B cell (primary cell): ENCODE results near the gene ATRIP. TPM values are rescaled to one million over a fixed set of nuclear protein-coding genes. Genes with fewer than 3 reads are reported as not detected.

ENCODE experiments used
- ATAC-seq: fragments of 200-7000 bp; cut with Tn5 transposase; one replicate; pipeline ENCODE4 v1.10.0; 2021; ENCODE audit warnings: low read depth, mild to moderate bottlenecking, moderate number of reproducible peaks, moderate library complexity
- CTCF ChIA-PET: fragments of 350-600 bp; sonication (Branson Sonifier 250); formaldehyde crosslinking; loops from one replicate; lab custom pipeline; 2021; ENCODE audit warnings: antibody characterized with exemption, inconsistent platforms; lab: Charles Lee
- POLR2A ChIA-PET: fragments of 350-600 bp; sonication (Branson Sonifier 250); formaldehyde crosslinking; loops from one replicate; lab custom pipeline; 2021; ENCODE audit warnings: antibody characterized with exemption; lab: Charles Lee
- DNase-seq: peaks from one replicate; pipeline ENCODE4 v3.0.0; 2013
- H2AFZ ChIP-seq: 2 replicates; pipeline ENCODE4 v1.6.1; 2012; ENCODE audit warnings: mild to moderate bottlenecking, low read depth, low read length; ENCODE audit not compliant: insufficient read depth, poor library complexity, severe bottlenecking
- H3K27ac ChIP-seq, 2 donors: 1 replicate in 1 of 2; 2 replicates in 1 of 2; pipeline ENCODE4 v1.5.1; 2012 to 2013; ENCODE audit warnings: low read length in 2 of 2, mild to moderate bottlenecking in 2 of 2, moderate library complexity in 1 of 2
- H3K27me3 ChIP-seq, 4 experiments: fragments of 200-600 bp in 1 of 4; sonication (generic) in 1 of 4; replicated peaks in 1 of 4; 1 replicate in 2 of 4; 2 replicates in 2 of 4; pipeline versions ENCODE4 v1.6.1 to v1.7.0; 2013 to 2016; ENCODE audit warnings: low read length in 3 of 4, mild to moderate bottlenecking in 2 of 4, mixed read lengths in 1 of 4, moderate library complexity in 1 of 4; ENCODE audit not compliant: insufficient read depth in 4 of 4, control insufficient read depth in 3 of 4; ENCODE audit errors: control extremely low read depth in 1 of 4
- H3K36me3 ChIP-seq, 2 experiments: replicated peaks in 1 of 2; 1 replicate in 1 of 2; 2 replicates in 1 of 2; pipeline versions ENCODE4 v1.6.1 to v1.7.1; 2013; ENCODE audit warnings: low read length in 1 of 2; ENCODE audit not compliant: insufficient read depth in 2 of 2, control insufficient read depth in 1 of 2; ENCODE audit errors: control extremely low read depth in 1 of 2, extremely low read depth in 1 of 2
- H3K4me1 ChIP-seq, 2 donors: fragments of 200-600 bp in 1 of 2; sonication (generic) in 1 of 2; 1 replicate in 1 of 2; 2 replicates in 1 of 2; pipeline versions ENCODE4 v1.5.1 to v1.6.1; 2013 to 2017; ENCODE audit warnings: low read length in 2 of 2; ENCODE audit not compliant: control insufficient read depth in 2 of 2, insufficient read depth in 2 of 2
- H3K4me2 ChIP-seq: replicated peaks from 2 replicates; pipeline ENCODE3; 2012; ENCODE audit warnings: mild to moderate bottlenecking, low read depth, low read length; ENCODE audit not compliant: poor library complexity, severe bottlenecking
- H3K4me3 ChIP-seq, 5 experiments: fragments of 200-600 bp in 1 of 5; sonication (generic) in 1 of 5; 1 replicate in 3 of 5; 2 replicates in 2 of 5; pipeline versions ENCODE4 v1.5.1 to v1.7.0; 2011 to 2016; ENCODE audit warnings: low read length in 4 of 5, mild to moderate bottlenecking in 4 of 5, low read depth in 2 of 5, control low read depth in 1 of 5, moderate library complexity in 1 of 5; ENCODE audit not compliant: insufficient read depth in 1 of 5; ENCODE audit errors: control extremely low read depth in 1 of 5, extremely low read depth in 1 of 5
- H3K79me2 ChIP-seq: fragments of 200-600 bp; sonication (generic); one replicate; pipeline ENCODE4 v1.6.0; 2016; ENCODE audit warnings: low read length; ENCODE audit not compliant: control insufficient read depth, insufficient read depth
- H3K9ac ChIP-seq: fragments of 200-600 bp; sonication (generic); 2 replicates; pipeline ENCODE4 v1.6.1; 2017; ENCODE audit warnings: mild to moderate bottlenecking, low read length, moderate library complexity
- H3K9me3 ChIP-seq, 3 donors: one replicate each; pipeline versions ENCODE4 v1.6.1 to v1.7.1; 2013; ENCODE audit warnings: low read length in 2 of 3; ENCODE audit not compliant: control insufficient read depth in 2 of 3, insufficient read depth in 1 of 3; ENCODE audit errors: control extremely low read depth in 1 of 3
- H4K20me1 ChIP-seq: 2 replicates; pipeline ENCODE4 v1.6.0; 2012; ENCODE audit warnings: mild to moderate bottlenecking, low read length; ENCODE audit not compliant: insufficient read depth, control insufficient read depth, poor library complexity, severe bottlenecking
- H3K27ac Mint-ChIP-seq: one replicate; pipeline ENCODE4 v1.8.0; 2021; ENCODE audit warnings: mixed read lengths
- H3K27me3 Mint-ChIP-seq: one replicate; pipeline ENCODE4 v1.8.0; 2021; ENCODE audit warnings: mixed read lengths
- H3K4me1 Mint-ChIP-seq: one replicate; pipeline ENCODE4 v1.8.0; 2021; ENCODE audit warnings: mixed read lengths
- H3K4me3 Mint-ChIP-seq: one replicate; pipeline ENCODE4 v1.8.0; 2021; ENCODE audit warnings: mixed read lengths
- H3K9me3 Mint-ChIP-seq: one replicate; pipeline ENCODE4 v1.8.0; 2022; ENCODE audit warnings: mixed read lengths; ENCODE audit not compliant: insufficient read depth
- CTCF ChIP-seq: fragments of 200-600 bp; IDR thresholded peaks from one replicate; pipeline ENCODE4 v1.8.0; 2022; ENCODE audit warnings: antibody characterized with exemption, mild to moderate bottlenecking
- EZH2 ChIP-seq: IDR thresholded peaks from 2 replicates; pipeline ENCODE4 v1.6.1; 2012; ENCODE audit warnings: borderline replicate concordance, low read depth, mild to moderate bottlenecking, moderate library complexity, low read length; ENCODE audit not compliant: insufficient read depth, poor library complexity, severe bottlenecking
- WGBS: methylation state at CpG from one replicate; pipeline ENCODE4 v1.1.5; 2013; ENCODE audit warnings: missing lambda C conversion rate; ENCODE audit not compliant: insufficient coverage; 5-methylcytosine and 5-hydroxymethylcytosine counted together
- intact Hi-C: fragments of 100-400 bp; cut with micrococcal nuclease; formaldehyde crosslinking; loops from one replicate; pipeline ENCODE4 v1.10.0; 2022
- polyA plus RNA-seq: library from polyadenylated mRNA; depleted of rRNA; stranded (reverse); fragments of >200 nt; gene quantifications from 2 replicates; pipeline ENCODE4 v1.2.3, GENCODE V29; 2012
- total RNA-seq, 2 donors: library from RNA; stranded (reverse); fragments of 120-200 nt in 1 of 2; gene quantifications; 1 replicate in 1 of 2; 2 replicates in 1 of 2; pipeline versions ENCODE4 v1.2.3 to v1.2.4, GENCODE V29; 2013 to 2022

ATRIP gene
- total and polyA plus RNA-seq, 2 donors (not counting 1 experiment from before 2014, with no cell fraction given) = 10.5 to 11.6 TPM

DNA sequence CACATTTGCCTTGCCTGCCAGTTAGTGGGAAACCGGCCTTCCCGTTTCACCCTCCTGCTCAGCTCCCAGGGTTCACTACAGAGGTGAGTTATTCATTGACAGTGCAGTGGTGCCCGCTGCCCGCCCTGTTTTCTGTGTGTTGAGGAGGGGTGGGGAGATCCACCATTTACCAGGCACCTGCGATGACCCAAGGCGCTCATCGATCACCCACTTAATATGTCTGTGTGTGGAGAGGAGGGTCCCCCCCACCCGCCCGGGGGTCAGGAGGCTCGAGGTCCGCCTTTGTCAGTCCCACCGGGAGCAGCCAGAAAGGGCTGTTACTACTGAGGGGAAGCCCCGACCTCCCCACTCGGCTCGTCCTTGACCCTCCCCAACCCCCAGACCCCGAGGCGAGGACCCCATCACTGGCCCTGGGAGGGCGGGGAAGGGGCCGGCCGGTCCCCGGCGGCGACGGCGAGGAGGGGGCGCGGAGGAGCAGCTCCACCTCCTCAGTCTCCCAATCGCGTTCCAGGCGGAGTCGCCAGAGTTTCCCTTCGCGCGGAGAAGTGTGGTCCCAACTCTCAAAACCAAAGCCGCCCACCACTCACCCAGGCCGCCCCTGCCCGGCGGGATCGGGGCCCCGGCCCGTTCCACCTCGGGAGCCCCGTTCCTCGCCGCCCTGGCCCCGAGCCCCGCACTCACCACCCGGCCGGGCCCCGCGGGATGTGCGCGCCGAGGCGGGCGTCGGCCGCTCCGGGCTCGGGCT is 17.8 kb upstream of the ATRIP start:
- peaks cover 16% of the 10 kb centered on the region for H3K27me3 Mint-ChIP-seq
- peaks cover 6 to 9% of the 10 kb centered on the region in 2 donors for H3K4me1 ChIP-seq
- H3K27ac Mint-ChIP-seq = no peak overlapping the region
- intact Hi-C loops = no loop called here
- ChIA-PET POLR2A (no interaction called here), CTCF (interaction anchor here (13.4 kb wide), 1 partner anchor 27 kb away, joined by 330 read pairs; no protein-coding TSS in a partner anchor)
- ATAC-seq = peak; percentile 58
- peak overlapping the region; percentile 67 for H2AFZ ChIP-seq
- no peak for TF ChIP-seq CTCF
- H3K4me3 Mint-ChIP-seq = peak overlapping the region; percentile 75
- peak overlapping the region in 4 of 5 experiments; percentile 31 to 68 (median 58) for H3K4me3 ChIP-seq
- peaks cover 12% of the 10 kb centered on the region for H3K4me1 Mint-ChIP-seq
- H3K9me3 Mint-ChIP-seq = no peaks in the 10 kb centered on the region
- 5% methylated on average over 54 of the region's 60 CpGs for WGBS
- H3K36me3 ChIP-seq = peaks cover 0 to 14% of the 10 kb centered on the region in 2 experiments
- H3K27me3 ChIP-seq = peaks cover 0 to 9% (median 3%) of the 10 kb centered on the region in 4 experiments
- peaks cover 0 to 3% (median 0%) of the 10 kb centered on the region in 3 donors for H3K9me3 ChIP-seq
- peak overlapping the region; percentile 97 for H3K4me2 ChIP-seq
- H4K20me1 ChIP-seq = no peaks in the 10 kb centered on the region
- no peaks in the 10 kb centered on the region for H3K79me2 ChIP-seq
- H3K9ac ChIP-seq = peak overlapping the region; percentile 68
- no peak overlapping the region for H3K27ac ChIP-seq
- no peak for DNase-seq

DNA sequence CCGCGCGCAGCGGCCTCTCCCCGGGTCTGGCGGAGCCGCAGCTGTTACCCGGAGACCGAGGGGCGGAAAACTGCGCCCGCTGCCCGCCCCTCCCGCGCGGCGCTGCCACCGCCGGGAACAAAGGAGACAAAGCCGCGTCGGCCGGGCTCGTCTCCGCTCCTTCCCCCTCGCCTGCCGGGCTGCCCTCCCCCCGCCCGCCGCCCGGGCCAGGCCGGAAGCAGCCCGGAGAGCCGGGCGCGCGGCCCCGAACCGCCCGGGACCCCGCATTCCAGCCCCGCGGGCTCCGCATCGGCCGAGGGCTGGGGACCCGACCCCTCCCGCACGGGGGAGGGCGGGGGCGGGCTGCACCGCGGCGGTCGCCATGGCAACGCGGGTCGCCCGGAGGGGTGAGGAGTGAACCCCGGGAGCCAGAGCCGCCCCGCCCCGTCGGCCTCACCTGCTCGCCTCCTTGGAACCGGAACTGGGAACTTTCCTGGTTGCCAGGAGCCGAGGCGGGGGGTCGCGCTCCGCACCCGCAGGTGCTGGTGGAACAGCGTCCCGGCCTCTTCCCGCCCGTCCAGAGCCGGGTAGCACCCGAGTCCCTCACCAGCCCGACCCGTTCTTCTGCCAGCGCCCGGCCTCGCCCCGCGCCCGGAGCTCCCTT is 17.1 kb upstream of the ATRIP start:
- peaks cover 6 to 9% of the 10 kb centered on the region in 2 donors for H3K4me1 ChIP-seq
- CTCF ChIA-PET = interaction anchor here (1.7 to 13.4 kb wide), 2 partner anchors 10 to 28 kb away, joined by 5 to 330 read pairs; partner anchors contain the start of gene CCDC51
- no peaks in the 10 kb centered on the region for H3K79me2 ChIP-seq
- H3K27ac ChIP-seq = no peak overlapping the region
- Mint-ChIP-seq H3K4me3 (peak overlapping the region; percentile 83), H3K4me1 (peaks cover 12% of the 10 kb centered on the region), H3K27me3 (peaks cover 16% of the 10 kb centered on the region), H3K27ac (no peak overlapping the region), H3K9me3 (no peaks in the 10 kb centered on the region)
- POLR2A ChIA-PET = interaction anchor here (0.6 to 1.2 kb wide), 2 partner anchors 10 to 235 kb away, joined by 5 to 7 read pairs; partner anchors contain the start of genes CCDC51 and TMA7
- peaks cover 0 to 9% (median 3%) of the 10 kb centered on the region in 4 experiments for H3K27me3 ChIP-seq
- H4K20me1 ChIP-seq = no peaks in the 10 kb centered on the region
- 1% methylated on average over 86 of the region's 86 CpGs for WGBS
- DNase-seq = peak; percentile 72
- H3K4me3 ChIP-seq = peak overlapping the region in 4 of 5 experiments; percentile 49 to 68 (median 58)
- intact Hi-C loops = no loop called here
- TF ChIP-seq CTCF (no peak), EZH2 (no peak)
- H3K9me3 ChIP-seq = peaks cover 0 to 3% (median 0%) of the 10 kb centered on the region in 3 donors
- peaks cover 0 to 16% of the 10 kb centered on the region in 2 experiments for H3K36me3 ChIP-seq
- peak overlapping the region; percentile 67 for H2AFZ ChIP-seq
- peak overlapping the region; percentile 68 for H3K9ac ChIP-seq
- peak; percentile 56 for ATAC-seq
- peak overlapping the region; percentile 97 for H3K4me2 ChIP-seq
